Adrenal gland (tissue), 12 donors: ENCODE data around the gene CFAP53. TPM values are rescaled to one million over a fixed set of nuclear protein-coding genes. Genes with fewer than 3 reads are reported as not detected.
A peak's percentile ranks its signal among the peaks of the same experiment; 100 is the strongest.

Source experiments
- DNase-seq, 7 donors: peaks; one replicate each; pipeline ENCODE4 v3.0.0-alpha.2; 2019 to 2020
- H3K27ac ChIP-seq, 5 donors: fragments of 200-600 bp; sonication (generic) in 4 of 5; 1 replicate in 3 of 5; 2 replicates in 2 of 5; pipeline versions ENCODE4 v1.5.1 to v1.8.0; 2016 to 2020; ENCODE audit warnings: mild to moderate bottlenecking in 1 of 5
- H3K27me3 ChIP-seq: fragments of 200-600 bp; 2 replicates; pipeline ENCODE4 v1.8.0; 2021
- H3K36me3 ChIP-seq, 2 donors: fragments of 200-600 bp; replicated peaks in 1 of 2; 1 replicate in 1 of 2; 2 replicates in 1 of 2; pipeline versions ENCODE4 v1.5.1 to v1.8.0; 2018 to 2022
- H3K4me1 ChIP-seq, 2 donors: fragments of 200-600 bp; replicated peaks in 1 of 2; 1 replicate in 1 of 2; 2 replicates in 1 of 2; pipeline versions ENCODE4 v1.5.1 to v1.8.0; 2018 to 2021
- H3K4me3 ChIP-seq, 4 donors: fragments of 200-600 bp; sonication (generic) in 3 of 4; one replicate each; pipeline ENCODE4 v1.5.1; 2016 to 2018
- H3K9me3 ChIP-seq, 3 donors: fragments of 200-600 bp; sonication (generic) in 1 of 3; replicated peaks in 1 of 3; 1 replicate in 2 of 3; 2 replicates in 1 of 3; pipeline versions ENCODE4 v1.5.1 to v1.8.0; 2016 to 2021
- POLR2A ChIP-seq, 2 donors: fragments of 450-650 bp; IDR thresholded peaks; one replicate each; pipeline ENCODE4 v1.6.1; 2017; ENCODE audit warnings: antibody characterized with exemption in 2 of 2, mild to moderate bottlenecking in 2 of 2, moderate library complexity in 1 of 2
- WGBS, 4 donors: extraction: QIAGEN DNeasy Blood & Tissue Kit in 2 of 4; methylation state at CpG; one replicate each; pipeline versions ENCODE4 v1.1.5 to v1.1.7; 2013 to 2017; 5-methylcytosine and 5-hydroxymethylcytosine counted together
- intact Hi-C, 2 donors: fragments of 100-400 bp; cut with DNase I; formaldehyde crosslinking; loops; one replicate each; pipeline versions ENCODE4 v1.14.1 to v1.15.0; 2022 to 2023
- polyA plus RNA-seq, 3 donors: library from polyadenylated mRNA; stranded (reverse); fragments of 200-250 nt in 2 of 3; fragments of 350-450 nt in 1 of 3; fragmentation: Illumina TruSeq in 1 of 3; extraction: RNeasy Lipid Tissue Mini Kit (QIAGEN cat#74804) in 1 of 3; gene quantifications; one replicate each; pipeline ENCODE4 v1.2.3, GENCODE V29; 2013 to 2014
- total RNA-seq, 9 donors: library from RNA; depleted of rRNA in 4 of 9; stranded (reverse); fragments of >200 nt in 4 of 9; fragments of 120-200 nt in 1 of 9; fragmentation: NEBNext Ultra II Directional in 1 of 9; extraction: Animal tissue kit (Norgen Biotek cat#: 25700) in 1 of 9; gene quantifications; one replicate each; pipeline versions ENCODE4 v1.1.0 to v1.2.4, GENCODE V29; 2013 to 2023
- TF ChIP-seq, protein P1 (sequence below), 6 experiments: fragments of 450-650 bp in 4 of 6; fragments of 200-600 bp in 2 of 6; sonication (generic) in 1 of 6; IDR thresholded peaks; 1 replicate in 5 of 6; 2 replicates in 1 of 6; pipeline versions ENCODE4 v1.5.1 to v1.8.0; 2016 to 2021; ENCODE audit warnings: antibody characterized with exemption in 6 of 6, mild to moderate bottlenecking in 2 of 6, moderate library complexity in 1 of 6
- donor health status: healthy with polysubstance abuse.
- donor health status: Bipolar disorder and iron deficiency.
- donor health status: DM: yes; HTN: yes; CAD: no.
- donor health status: DM: no; HTN: no; CAD: no.
- donor health status: DM: no; HTN: no; CAD: no.
- donor health status: DM: yes; HTN: yes; CAD: no.

The CFAP53 gene
- total and polyA plus RNA-seq, 12 donors: 0.53 to 4.3 (median 1.3) TPM

- Histone ChIP-seq H3K4me3 (no peak overlapping the region), H3K27me3 (peaks cover 3% of the 10 kb centered on the region), H3K36me3 (no peaks in the 10 kb centered on the region), H3K4me1 (peaks cover 2 to 4% of the 10 kb centered on the region in 2 donors), H3K9me3 (no peaks in the 10 kb centered on the region), H3K27ac (no peak overlapping the region)
- WGBS, 4 donors: 60 to 65% (median 63%) methylated on average over 5 of the region's 5 CpGs
- no peak for DNase-seq
- TF ChIP-seq, protein P1, sequence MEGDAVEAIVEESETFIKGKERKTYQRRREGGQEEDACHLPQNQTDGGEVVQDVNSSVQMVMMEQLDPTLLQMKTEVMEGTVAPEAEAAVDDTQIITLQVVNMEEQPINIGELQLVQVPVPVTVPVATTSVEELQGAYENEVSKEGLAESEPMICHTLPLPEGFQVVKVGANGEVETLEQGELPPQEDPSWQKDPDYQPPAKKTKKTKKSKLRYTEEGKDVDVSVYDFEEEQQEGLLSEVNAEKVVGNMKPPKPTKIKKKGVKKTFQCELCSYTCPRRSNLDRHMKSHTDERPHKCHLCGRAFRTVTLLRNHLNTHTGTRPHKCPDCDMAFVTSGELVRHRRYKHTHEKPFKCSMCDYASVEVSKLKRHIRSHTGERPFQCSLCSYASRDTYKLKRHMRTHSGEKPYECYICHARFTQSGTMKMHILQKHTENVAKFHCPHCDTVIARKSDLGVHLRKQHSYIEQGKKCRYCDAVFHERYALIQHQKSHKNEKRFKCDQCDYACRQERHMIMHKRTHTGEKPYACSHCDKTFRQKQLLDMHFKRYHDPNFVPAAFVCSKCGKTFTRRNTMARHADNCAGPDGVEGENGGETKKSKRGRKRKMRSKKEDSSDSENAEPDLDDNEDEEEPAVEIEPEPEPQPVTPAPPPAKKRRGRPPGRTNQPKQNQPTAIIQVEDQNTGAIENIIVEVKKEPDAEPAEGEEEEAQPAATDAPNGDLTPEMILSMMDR (IDR thresholded peaks at IDR 0.05): no peak
- no peak for TF ChIP-seq POLR2A (IDR thresholded peaks at IDR 0.05)
- intact Hi-C loops: loop anchor here in 1 of 2 donors (10.0 kb wide), 1 partner anchor 195 kb away; no protein-coding TSS in a partner anchor
These were observed 66.9 kb downstream of the CFAP53 start for GRCh38 chr18:50199346-50199855.

- TF ChIP-seq POLR2A (IDR thresholded peaks at IDR 0.05): no peak
- TF ChIP-seq, protein P1 (IDR thresholded peaks at IDR 0.05): no peak
- no peaks in the 10 kb centered on the region for H3K9me3 ChIP-seq
- WGBS, 4 donors: 78 to 93% (median 89%) methylated on average over 3 of the region's 3 CpGs
- H3K4me1 ChIP-seq: peaks cover 10 to 13% of the 10 kb centered on the region in 2 donors
- H3K4me3 ChIP-seq: no peak overlapping the region
- H3K36me3 ChIP-seq: no peaks in the 10 kb centered on the region
- DNase-seq: no peak
- intact Hi-C loops: loop anchor here in 1 of 2 donors (10.0 kb wide), 1 partner anchor 191 kb away; no protein-coding TSS in a partner anchor
- H3K27me3 ChIP-seq: peaks cover 16% of the 10 kb centered on the region
- no peak overlapping the region for H3K27ac ChIP-seq
These were observed 70.0 kb downstream of the CFAP53 start for GRCh38 chr18:50196261-50196660.

- Histone ChIP-seq H3K27me3 (peaks cover 16% of the 10 kb centered on the region), H3K36me3 (no peaks in the 10 kb centered on the region), H3K9me3 (no peaks in the 10 kb centered on the region), H3K27ac (no peak overlapping the region), H3K4me1 (peaks cover 10 to 13% of the 10 kb centered on the region in 2 donors), H3K4me3 (no peak overlapping the region)
- no peak for DNase-seq
- WGBS, 4 donors: 21 to 34% (median 26%) methylated on average over 10 of the region's 10 CpGs
- no peak for TF ChIP-seq POLR2A (IDR thresholded peaks at IDR 0.05)
- TF ChIP-seq, protein P1 (IDR thresholded peaks at IDR 0.05): no peak
- intact Hi-C loops: loop anchor here in 1 of 2 donors (10.0 kb wide), 1 partner anchor 191 kb away; no protein-coding TSS in a partner anchor
These were observed 70.6 kb downstream of the CFAP53 start for GRCh38 chr18:50195689-50196088.

DNA sequence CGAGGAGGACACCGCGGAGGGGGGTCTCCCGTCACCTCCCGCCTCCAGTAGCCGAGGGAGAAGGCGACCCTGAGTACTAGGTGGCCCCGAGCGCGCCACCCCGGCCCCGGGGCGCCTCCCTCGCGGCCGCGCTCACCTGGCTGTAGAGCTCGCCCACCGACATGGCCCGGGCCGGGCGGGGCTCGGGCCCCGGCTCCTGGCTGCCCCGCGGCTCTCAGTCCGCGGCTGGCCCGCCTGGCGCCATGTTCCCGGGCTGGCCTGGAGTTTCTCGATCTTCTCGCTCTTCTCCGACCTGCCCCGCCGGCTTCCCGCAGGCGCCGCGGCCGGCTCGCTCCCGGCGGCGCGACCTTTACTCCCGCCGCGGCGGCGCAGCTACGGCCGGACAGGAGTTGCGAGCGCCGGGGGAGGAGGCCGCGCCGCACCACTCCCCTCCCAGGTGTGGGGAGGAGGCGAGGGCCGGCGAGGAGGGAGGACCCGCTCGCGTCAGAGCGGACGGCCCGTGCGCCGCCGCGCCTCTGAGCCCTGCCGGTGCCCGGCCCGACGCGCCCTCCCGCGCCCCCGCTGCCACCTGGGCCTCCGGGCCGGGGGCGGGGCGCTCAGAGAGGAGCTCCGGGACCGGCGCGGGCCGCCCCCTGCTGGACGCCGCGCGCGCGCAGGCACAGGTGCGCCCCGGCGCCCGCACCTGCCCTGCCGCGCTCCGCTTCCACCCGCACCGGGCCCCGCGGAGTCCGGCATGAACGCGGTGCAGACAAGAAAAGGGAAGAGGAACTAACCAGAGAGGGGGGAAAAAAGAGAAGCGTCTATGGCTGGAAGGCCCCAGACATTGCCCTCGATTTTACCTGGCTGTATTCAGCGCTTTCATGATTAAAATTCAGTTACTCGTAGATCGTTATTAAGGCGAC is 71.4 kb downstream of the CFAP53 start, which contains the start of gene MYO5B:
Gene MYO5B, minus strand, starts transcription at position 517 of the 902 bp plus-strand sequence. Its CDS starts 354 bp downstream, at position 163.
- Histone ChIP-seq H3K9me3 (no peaks in the 10 kb centered on the region), H3K27ac (no peak within 1 kb of the TSS), H3K4me3 (peak within 1 kb of the TSS in 2 of 4 donors; percentile 34 to 67), H3K27me3 (peaks cover 16% of the 10 kb centered on the region), H3K4me1 (peaks cover 10 to 13% of the 10 kb centered on the region in 2 donors), H3K36me3 (no peaks in the 10 kb centered on the region)
- no peak for TF ChIP-seq POLR2A (IDR thresholded peaks at IDR 0.05)
- TF ChIP-seq, protein P1 (IDR thresholded peaks at IDR 0.05): peak in 3 of 6 experiments; percentile 48 to 62 (median 55)
- WGBS, 4 donors: 1 to 25% (median 3%) methylated on average over 6 to 114 of the region's 115 CpGs
- intact Hi-C loops: loop anchor here in 1 of 2 donors (10.0 kb wide), 1 partner anchor 190 kb away; no protein-coding TSS in a partner anchor
- peak in 6 of 7 donors; percentile 34 to 55 (median 46) for DNase-seq
